Natural killer cell (primary cell): ENCODE results near the gene SSUH2. TPM values are rescaled to one million over a fixed set of nuclear protein-coding genes. Genes with fewer than 3 reads are reported as not detected.

ENCODE experiments used
- ATAC-seq, 3 donors: fragments of 150-1000 bp in 2 of 3; fragments of 200-7000 bp in 1 of 3; cut with Tn5 transposase; 1 replicate in 1 of 3; 2 replicates in 2 of 3; pipeline ENCODE4 v1.10.0; 2021; ENCODE audit warnings: mild to moderate bottlenecking in 2 of 3, moderate library complexity in 2 of 3
- DNase-seq, 2 donors: peaks; one replicate each; pipeline versions ENCODE4 v3.0.0 to v3.0.0-alpha.2; 2013 to 2021; ENCODE audit warnings: mixed read lengths in 1 of 2
- H3K27ac ChIP-seq: one replicate; pipeline ENCODE4 v1.5.1; 2013; ENCODE audit warnings: mild to moderate bottlenecking, low read length
- H3K27me3 ChIP-seq: one replicate; pipeline ENCODE4 v1.6.1; 2013; ENCODE audit warnings: low read length; ENCODE audit not compliant: control insufficient read depth, insufficient read depth
- H3K36me3 ChIP-seq: one replicate; pipeline ENCODE4 v1.6.1; 2013; ENCODE audit warnings: low read length; ENCODE audit not compliant: control insufficient read depth, insufficient read depth
- H3K4me1 ChIP-seq: one replicate; pipeline ENCODE4 v1.6.1; 2013; ENCODE audit warnings: low read length; ENCODE audit not compliant: control insufficient read depth, insufficient read depth
- H3K4me3 ChIP-seq: one replicate; pipeline ENCODE4 v1.5.1; 2013; ENCODE audit warnings: low read length
- H3K9me3 ChIP-seq: one replicate; pipeline ENCODE4 v1.6.1; 2013; ENCODE audit warnings: low read length; ENCODE audit not compliant: control insufficient read depth, insufficient read depth
- H3K27ac Mint-ChIP-seq, 2 donors: one replicate each; pipeline ENCODE4 v1.8.0; 2022; ENCODE audit warnings: mild to moderate bottlenecking in 2 of 2, mixed read lengths in 2 of 2, moderate library complexity in 1 of 2
- H3K27me3 Mint-ChIP-seq, 2 donors: one replicate each; pipeline ENCODE4 v1.8.0; 2022; ENCODE audit warnings: low read depth in 2 of 2, mixed read lengths in 2 of 2
- H3K36me3 Mint-ChIP-seq: one replicate; pipeline ENCODE4 v1.8.0; 2022; ENCODE audit warnings: mixed read lengths
- H3K4me1 Mint-ChIP-seq, 2 donors: one replicate each; pipeline ENCODE4 v1.8.0; 2022; ENCODE audit warnings: mixed read lengths in 2 of 2
- H3K4me3 Mint-ChIP-seq: one replicate; pipeline ENCODE4 v1.8.0; 2022; ENCODE audit warnings: mild to moderate bottlenecking, moderate library complexity, mixed read lengths
- H3K9me3 Mint-ChIP-seq, 2 donors: one replicate each; pipeline ENCODE4 v1.8.0; 2022; ENCODE audit warnings: mixed read lengths in 2 of 2
- WGBS: methylation state at CpG from one replicate; pipeline ENCODE4 v1.1.7; 2013; ENCODE audit warnings: missing lambda C conversion rate; ENCODE audit not compliant: insufficient coverage; 5-methylcytosine and 5-hydroxymethylcytosine counted together
- intact Hi-C: fragments of 100-400 bp; cut with micrococcal nuclease; formaldehyde crosslinking; loops from one replicate; pipeline ENCODE4 v1.14.2; 2022
- total RNA-seq, 4 donors: library from RNA; stranded (reverse); fragments of 120-200 nt in 1 of 4; gene quantifications; one replicate each; pipeline versions ENCODE4 v1.2.3 to v1.2.4, GENCODE V29; 2013 to 2022
- TF ChIP-seq, protein P1 (sequence below): fragments of 200-600 bp; IDR thresholded peaks from one replicate; pipeline ENCODE4 v1.8.0; 2022; ENCODE audit warnings: antibody characterized with exemption

The SSUH2 gene
- total RNA-seq, 3 donors from 2014 or later (not counting 1 experiment from before 2014, with no cell fraction given): not detected

DNA sequence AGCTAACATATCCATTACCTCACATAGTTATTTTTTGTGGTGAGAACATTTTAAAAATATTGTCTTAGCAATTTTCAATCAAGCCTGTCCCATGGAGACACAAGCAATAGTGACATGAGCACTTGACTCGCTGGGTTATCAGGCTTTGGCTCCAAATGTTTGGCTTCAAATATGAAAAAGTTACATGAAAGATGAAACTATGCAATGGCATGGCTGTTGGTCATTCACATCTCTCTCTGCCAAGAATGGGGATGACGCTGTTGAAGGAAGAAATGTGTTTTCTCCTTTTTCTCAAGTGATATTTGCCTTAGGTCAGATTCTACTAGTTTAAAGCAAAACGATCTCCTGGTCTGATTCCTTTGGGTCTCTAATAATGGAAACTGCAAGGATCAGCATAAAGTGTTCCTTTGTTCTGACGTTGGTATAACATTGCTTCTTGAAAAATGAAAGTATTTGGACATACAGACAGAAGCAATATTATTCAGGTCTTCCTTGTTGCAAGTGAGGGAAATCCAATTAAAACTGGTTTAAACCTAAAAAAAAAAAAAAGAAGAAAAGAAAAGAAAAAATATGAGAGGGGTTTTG is 71.2 kb downstream of the SSUH2 start:
- Histone ChIP-seq H3K4me1 (no peaks in the 10 kb centered on the region), H3K36me3 (no peaks in the 10 kb centered on the region), H3K4me3 (no peak overlapping the region), H3K9me3 (no peaks in the 10 kb centered on the region), H3K27ac (no peak overlapping the region), H3K27me3 (no peaks in the 10 kb centered on the region)
- DNase-seq: no peak
- no peak overlapping the region for H3K27ac Mint-ChIP-seq
- intact Hi-C loops: no loop called here
- H3K9me3 Mint-ChIP-seq: no peaks in the 10 kb centered on the region
- WGBS: 90% methylated on average over 4 of the region's 4 CpGs
- H3K4me3 Mint-ChIP-seq: no peak overlapping the region
- TF ChIP-seq, protein P1, sequence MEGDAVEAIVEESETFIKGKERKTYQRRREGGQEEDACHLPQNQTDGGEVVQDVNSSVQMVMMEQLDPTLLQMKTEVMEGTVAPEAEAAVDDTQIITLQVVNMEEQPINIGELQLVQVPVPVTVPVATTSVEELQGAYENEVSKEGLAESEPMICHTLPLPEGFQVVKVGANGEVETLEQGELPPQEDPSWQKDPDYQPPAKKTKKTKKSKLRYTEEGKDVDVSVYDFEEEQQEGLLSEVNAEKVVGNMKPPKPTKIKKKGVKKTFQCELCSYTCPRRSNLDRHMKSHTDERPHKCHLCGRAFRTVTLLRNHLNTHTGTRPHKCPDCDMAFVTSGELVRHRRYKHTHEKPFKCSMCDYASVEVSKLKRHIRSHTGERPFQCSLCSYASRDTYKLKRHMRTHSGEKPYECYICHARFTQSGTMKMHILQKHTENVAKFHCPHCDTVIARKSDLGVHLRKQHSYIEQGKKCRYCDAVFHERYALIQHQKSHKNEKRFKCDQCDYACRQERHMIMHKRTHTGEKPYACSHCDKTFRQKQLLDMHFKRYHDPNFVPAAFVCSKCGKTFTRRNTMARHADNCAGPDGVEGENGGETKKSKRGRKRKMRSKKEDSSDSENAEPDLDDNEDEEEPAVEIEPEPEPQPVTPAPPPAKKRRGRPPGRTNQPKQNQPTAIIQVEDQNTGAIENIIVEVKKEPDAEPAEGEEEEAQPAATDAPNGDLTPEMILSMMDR: no peak
- H3K36me3 Mint-ChIP-seq: no peaks in the 10 kb centered on the region
- H3K4me1 Mint-ChIP-seq: peaks cover 12 to 14% of the 10 kb centered on the region in 2 donors
- ATAC-seq: no peak
- H3K27me3 Mint-ChIP-seq: no peaks in the 10 kb centered on the region

DNA sequence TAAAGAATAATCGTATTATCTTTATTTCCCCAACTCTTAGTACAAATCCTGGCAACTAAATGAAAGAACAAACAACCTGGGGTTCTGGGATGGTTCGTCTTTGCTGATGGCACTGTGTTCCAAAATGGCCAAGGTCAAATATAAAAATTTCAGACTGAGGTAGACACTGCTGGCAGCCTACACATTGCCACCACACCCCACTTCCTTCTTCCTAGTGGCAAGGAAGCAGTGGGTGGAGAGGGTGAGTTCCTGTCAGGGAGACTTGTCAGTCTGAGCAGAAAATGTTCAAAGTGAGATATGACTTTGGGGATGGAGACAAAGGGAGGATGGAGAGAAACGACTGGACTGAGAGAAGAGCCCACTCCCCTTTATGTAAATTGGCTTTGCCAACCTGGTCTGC is 73.3 kb downstream of the SSUH2 start:
- Histone ChIP-seq H3K4me3 (no peak overlapping the region), H3K27me3 (no peaks in the 10 kb centered on the region), H3K27ac (no peak overlapping the region), H3K9me3 (no peaks in the 10 kb centered on the region), H3K36me3 (no peaks in the 10 kb centered on the region), H3K4me1 (no peaks in the 10 kb centered on the region)
- peak in 1 of 2 donors; percentile 8 for DNase-seq
- ATAC-seq: no peak
- Mint-ChIP-seq H3K4me3 (no peak overlapping the region), H3K36me3 (no peaks in the 10 kb centered on the region), H3K27me3 (no peaks in the 10 kb centered on the region), H3K9me3 (no peaks in the 10 kb centered on the region), H3K4me1 (peaks cover 12 to 14% of the 10 kb centered on the region in 2 donors), H3K27ac (no peak overlapping the region)
- TF ChIP-seq, protein P1: no peak
- 64% methylated on average over 3 of the region's 3 CpGs for WGBS
- intact Hi-C loops: no loop called here

Other genes starting within 250 kb of the SSUH2 start
- not detected for gene LMCD1, start 143.0 kb downstream of the SSUH2 start, total RNA-seq
- gene CAV3, start 89.0 kb upstream of the SSUH2 start, total RNA-seq: not detected
- gene OXTR, start 124.8 kb upstream of the SSUH2 start, total RNA-seq: under 1 TPM; 0.14 to 0.33 (median 0.16) TPM